ENCODE measurements around the gene SHANK1.

The SHANK1 gene

DNA sequence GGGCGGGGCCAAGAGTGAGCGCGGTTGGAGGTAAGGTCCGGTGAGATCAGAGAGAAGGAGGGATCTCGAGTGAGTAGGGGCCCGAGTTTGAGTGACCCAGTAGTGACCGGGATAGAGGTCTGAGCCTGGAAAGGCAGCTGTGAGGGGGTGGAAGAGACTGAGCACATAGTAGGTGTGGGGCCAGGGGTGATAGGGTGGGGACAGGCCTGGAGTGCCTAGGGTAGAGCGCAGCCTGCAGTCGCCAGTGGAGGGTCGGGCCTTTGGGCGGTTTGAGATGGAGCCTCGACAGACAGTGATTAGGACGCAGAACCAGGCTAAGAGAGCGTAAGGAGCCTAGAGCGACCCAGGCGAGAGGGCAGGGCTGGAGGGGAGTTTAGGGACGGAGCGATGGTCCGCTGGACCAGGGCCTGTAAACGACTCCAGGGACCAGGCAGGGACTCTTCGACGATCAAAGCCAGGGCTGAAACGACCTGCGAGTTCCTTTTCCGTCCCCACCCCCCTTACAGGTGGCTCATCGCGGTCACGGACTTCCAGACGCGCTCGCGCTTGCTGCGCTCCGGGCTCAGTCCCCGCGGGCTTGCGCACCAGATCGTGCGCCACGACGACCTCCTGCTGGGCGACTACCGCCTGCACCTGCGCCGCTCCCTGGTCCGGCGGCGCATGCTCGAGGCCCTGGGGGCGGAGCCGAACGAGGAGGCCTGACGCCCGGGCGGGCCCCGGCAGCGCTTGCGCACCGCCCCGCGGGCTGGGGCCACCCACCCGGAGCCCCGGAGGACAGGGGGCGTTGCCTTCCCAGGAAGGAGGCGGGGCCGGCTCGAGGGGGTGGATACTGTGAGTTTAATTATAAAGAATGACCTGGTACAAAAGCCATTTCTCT, 60.9 kb downstream of the SHANK1 start:
- DNase-seq: peak; percentile 71

DNA sequence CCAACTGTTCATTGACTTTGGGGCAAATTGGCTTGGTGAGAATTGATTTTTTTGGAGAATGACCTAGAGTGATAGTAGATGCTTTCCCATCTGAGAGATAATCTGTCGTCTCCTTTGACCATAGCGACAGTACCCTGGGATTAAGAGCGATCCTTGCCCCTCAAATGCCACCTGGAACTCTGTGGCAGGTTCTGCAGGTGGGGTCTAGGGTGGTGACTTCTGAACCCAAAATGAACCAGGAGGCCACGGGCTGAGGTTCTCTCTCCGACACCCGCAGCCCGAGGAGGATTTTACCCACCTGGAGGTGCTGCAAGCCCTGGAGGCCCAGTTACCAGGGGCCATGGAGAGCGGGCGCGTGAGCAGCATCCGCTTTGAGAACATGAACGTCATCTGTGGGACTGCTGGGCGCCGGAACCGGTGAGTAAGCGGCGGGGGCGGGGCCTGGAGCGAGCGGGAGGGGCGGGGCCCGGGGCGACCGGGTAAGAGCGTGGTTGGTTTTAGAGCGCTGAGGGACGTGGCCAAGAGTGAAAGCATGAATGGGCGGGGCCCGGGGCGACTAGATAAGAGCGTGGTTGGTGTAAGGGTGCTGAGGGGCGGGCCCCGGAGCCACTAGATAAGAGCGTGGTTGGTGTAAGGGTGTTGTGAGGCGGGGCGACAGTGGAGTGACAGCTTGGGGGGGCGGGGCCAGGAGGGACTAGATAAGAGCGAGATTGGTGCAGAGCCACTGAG, 61.7 kb downstream of the SHANK1 start:
- DNase-seq: peak; percentile 100

- no peak for DNase-seq
These were observed 62.4 kb downstream of the SHANK1 start for GRCh38 chr19:50657222-50657669.

GRCh38 chr19:50654882-50655281, 64.7 kb downstream of the SHANK1 start:
- no peak for DNase-seq

- no peak for DNase-seq
These were observed 66.9 kb downstream of the SHANK1 start for GRCh38 chr19:50652722-50653121.

DNA sequence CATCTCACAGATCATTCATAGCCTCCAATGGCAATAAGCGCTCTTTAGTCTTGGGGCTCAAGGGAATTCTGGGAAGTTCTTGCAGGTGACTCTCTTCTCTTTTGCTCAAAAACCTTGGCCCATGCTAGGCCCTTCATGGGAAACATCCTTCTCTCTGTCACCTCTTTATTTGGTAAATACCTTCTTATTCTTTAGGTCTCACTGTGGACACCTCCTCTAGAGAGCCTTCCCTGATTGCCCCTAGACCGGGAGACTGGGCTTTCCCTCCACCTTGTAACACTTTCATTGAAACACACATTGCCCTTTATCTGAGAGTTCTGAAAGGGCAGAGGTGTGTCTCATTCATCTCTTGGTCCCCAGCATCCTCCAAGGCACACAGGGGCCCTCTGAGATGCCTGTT, 68.4 kb downstream of the SHANK1 start:
- no peak for DNase-seq

GRCh38 chr19:50649433-50650391, 69.9 kb downstream of the SHANK1 start, which contains the start of gene C19orf81:
Gene C19orf81 (plus strand): TSS chr19:50649445. CDS start chr19:50649445, 0 bp downstream.
- DNase-seq: no peak

GRCh38 chr19:50648659-50649058, 70.9 kb downstream of the SHANK1 start:
- no peak for DNase-seq

DNA sequence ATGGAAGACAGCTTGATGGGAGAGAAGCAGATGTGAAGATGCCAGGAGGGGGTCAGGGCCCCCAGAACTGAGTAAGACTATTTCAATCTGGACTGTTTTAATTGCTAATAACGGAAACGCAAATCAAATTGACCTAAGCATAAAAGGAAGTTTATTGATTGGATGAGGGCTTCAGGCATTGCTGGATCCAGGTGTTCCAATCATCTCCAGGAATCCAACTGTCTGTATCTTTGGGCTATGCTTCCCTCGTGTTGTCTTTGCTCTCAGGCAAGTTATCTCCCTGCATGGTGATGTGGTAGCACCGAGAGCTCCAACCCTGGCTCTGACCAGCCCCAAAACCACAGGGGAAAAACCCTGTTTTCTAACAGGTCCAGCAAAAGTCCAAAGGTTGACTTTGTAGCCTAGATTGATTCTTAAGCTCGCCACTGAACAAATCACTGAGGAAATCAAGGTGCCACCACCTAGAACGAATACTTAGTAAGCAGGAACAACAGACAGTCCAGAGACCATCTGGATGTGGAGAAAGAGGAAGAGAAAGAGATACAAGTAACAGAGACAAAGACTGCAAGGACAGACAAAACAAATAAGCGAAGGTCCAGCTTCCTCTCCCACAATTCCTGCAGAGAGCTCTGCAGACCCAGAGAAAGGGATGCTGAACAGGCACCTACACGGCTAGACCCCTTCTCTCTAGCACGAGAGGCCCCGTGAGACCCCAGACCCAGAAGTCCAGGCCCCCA, 71.6 kb downstream of the SHANK1 start:
- DNase-seq: no peak

- DNase-seq: peak; percentile 72
These were observed 73.4 kb downstream of the SHANK1 start for GRCh38 chr19:50646074-50646807.

GRCh38 chr19:50645107-50645506, 74.5 kb downstream of the SHANK1 start:
- DNase-seq: no peak

- DNase-seq: no peak
These were observed 75.2 kb downstream of the SHANK1 start for GRCh38 chr19:50644315-50644915.

- DNase-seq: no peak
These were observed 79.2 kb downstream of the SHANK1 start for GRCh38 chr19:50640368-50640767.

- peak; percentile 4 for DNase-seq
These were observed 80.2 kb downstream of the SHANK1 start, which contains the start of gene SYT3 for GRCh38 chr19:50639121-50640112. Gene SYT3 (minus strand): TSS chr19:50639881. CDS start chr19:50637411, 2,470 bp downstream.

DNA sequence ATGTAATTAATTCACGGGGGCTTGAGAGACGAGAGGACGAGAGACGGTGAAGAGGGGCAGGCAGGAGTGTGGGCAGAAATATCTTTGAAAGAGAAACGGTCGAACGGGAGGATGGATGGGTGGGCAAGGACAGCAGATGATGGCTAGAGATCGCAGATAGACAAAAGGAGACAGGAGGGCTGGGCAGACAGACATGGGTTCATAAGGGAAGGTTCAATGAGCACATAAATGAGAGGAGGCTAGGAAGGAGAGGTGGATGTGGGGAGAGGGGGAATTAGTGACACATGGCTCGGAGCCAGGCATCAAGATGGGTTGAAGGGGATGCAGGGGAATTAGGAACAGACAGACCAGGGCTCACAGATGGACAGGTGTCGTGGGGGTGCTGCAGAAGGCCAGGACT, 81.0 kb downstream of the SHANK1 start:
- no peak for DNase-seq

DNA sequence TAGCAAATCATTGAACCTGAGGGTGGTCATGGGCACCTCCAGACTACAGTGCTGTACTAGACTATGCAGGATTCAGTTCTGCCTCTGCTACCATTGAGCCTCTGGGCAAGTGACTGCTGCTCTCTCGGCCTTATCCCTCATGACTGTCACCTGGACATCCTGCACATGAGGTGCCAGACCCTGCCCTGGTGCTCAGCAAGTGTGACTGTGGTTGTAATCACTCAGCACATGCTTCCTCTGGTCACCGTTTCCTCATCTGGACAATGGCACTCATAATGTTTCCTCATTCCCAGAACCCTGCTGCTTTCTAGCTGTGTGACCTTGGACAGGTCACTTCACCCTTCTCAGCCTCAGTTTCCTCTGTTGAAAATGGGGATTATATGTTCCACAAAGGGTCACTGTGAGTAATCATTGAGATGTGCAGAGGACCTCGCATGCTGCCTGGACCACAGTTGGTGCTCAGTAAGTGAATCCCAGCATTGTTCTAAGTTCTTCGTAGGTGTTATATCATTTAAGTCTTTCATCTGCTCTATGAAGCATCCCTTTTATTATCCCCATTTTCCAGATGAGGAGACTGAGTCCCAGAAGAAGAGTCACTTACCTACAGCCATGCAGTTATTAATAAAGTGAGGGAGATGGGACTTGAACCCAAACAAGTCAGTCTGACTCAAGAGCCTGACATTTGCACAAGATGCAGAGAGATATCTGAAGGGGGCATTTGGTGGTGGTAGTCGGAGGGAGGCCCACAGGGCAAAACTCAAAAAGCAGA, 83.1 kb downstream of the SHANK1 start:
- no peak for DNase-seq

- DNase-seq: no peak
These were observed 85.6 kb downstream of the SHANK1 start for GRCh38 chr19:50633973-50634372.

- DNase-seq: no peak
These were observed 86.2 kb downstream of the SHANK1 start for GRCh38 chr19:50633359-50633758.

Measured in kidney glomerular epithelial cell (primary cell).